Upper lobe of right lung (tissue), 1 donor: ENCODE measurements around the gene APBA2. TPM values are rescaled to one million over a fixed set of nuclear protein-coding genes. Genes with fewer than 3 reads are reported as not detected.

Experiments used
- ATAC-seq: fragments of 200-7000 bp; cut with Tn5 transposase; one replicate; pipeline ENCODE4 v1.9.1; 2020; ENCODE audit warnings: mild to moderate bottlenecking, moderate library complexity
- DNase-seq: peaks from one replicate; pipeline ENCODE4 v3.0.0-alpha.2; 2020
- H3K27ac ChIP-seq: fragments of 200-600 bp; one replicate; pipeline ENCODE4 v1.8.0; 2022
- H3K27me3 ChIP-seq: fragments of 200-600 bp; one replicate; pipeline ENCODE4 v1.8.0; 2022; ENCODE audit warnings: mild to moderate bottlenecking
- H3K36me3 ChIP-seq: fragments of 200-600 bp; one replicate; pipeline ENCODE4 v1.8.0; 2022
- H3K4me1 ChIP-seq: fragments of 200-600 bp; one replicate; pipeline ENCODE4 v1.8.0; 2022
- H3K4me3 ChIP-seq: fragments of 200-600 bp; one replicate; pipeline ENCODE4 v1.8.0; 2022; ENCODE audit warnings: mild to moderate bottlenecking
- H3K9me3 ChIP-seq: fragments of 200-600 bp; one replicate; pipeline ENCODE4 v1.8.0; 2022
- CTCF ChIP-seq: fragments of 200-600 bp; IDR thresholded peaks from one replicate; pipeline ENCODE4 v1.8.0; 2022; ENCODE audit warnings: antibody characterized with exemption
- intact Hi-C: fragments of 100-400 bp; cut with DNase I; formaldehyde crosslinking; loops from one replicate; pipeline ENCODE4 v1.11.0; 2022
- total RNA-seq: library from RNA; stranded (reverse); fragmentation: NEBNext Ultra II Directional; extraction: Animal tissue kit (Norgen Biotek cat#: 25700); gene quantifications from one replicate; pipeline ENCODE4 v1.2.1, GENCODE V29; 2021
- donor health status: DM: no; HTN: yes; CAD: no; lungs with severe emphysema.

Gene APBA2
- total RNA-seq, 1 donor from 2014 or later, result 4.2 TPM

GRCh38 chr15:28977377-28978010 lies 91.7 kb downstream of the APBA2 start:
- Histone ChIP-seq H3K27me3 (no peaks in the 10 kb centered on the region), H3K36me3 (no peaks in the 10 kb centered on the region), H3K27ac (no peak overlapping the region), H3K4me1 (no peaks in the 10 kb centered on the region), H3K9me3 (no peaks in the 10 kb centered on the region), H3K4me3 (no peak overlapping the region)
- intact Hi-C loops, result no loop called here
- DNase-seq (no peak), ATAC-seq (peak; percentile 20)
- TF ChIP-seq CTCF, result no peak

- Histone ChIP-seq H3K27me3 (no peaks in the 10 kb centered on the region), H3K4me1 (no peaks in the 10 kb centered on the region), H3K9me3 (no peaks in the 10 kb centered on the region), H3K4me3 (no peak overlapping the region), H3K36me3 (no peaks in the 10 kb centered on the region), H3K27ac (no peak overlapping the region)
- DNase-seq, result no peak
- ATAC-seq, result no peak
- TF ChIP-seq CTCF, result no peak
- intact Hi-C loops, result no loop called here
These were observed 92.2 kb downstream of the APBA2 start for GRCh38 chr15:28978011-28978378.

GRCh38 chr15:28978661-28979060 lies 92.9 kb downstream of the APBA2 start:
- Histone ChIP-seq H3K9me3 (no peaks in the 10 kb centered on the region), H3K27me3 (no peaks in the 10 kb centered on the region), H3K36me3 (no peaks in the 10 kb centered on the region), H3K4me3 (no peak overlapping the region), H3K27ac (no peak overlapping the region), H3K4me1 (no peaks in the 10 kb centered on the region)
- no peak for TF ChIP-seq CTCF
- no peak for DNase-seq
- intact Hi-C loops, result no loop called here
- ATAC-seq, result no peak

- ATAC-seq, result no peak
These were observed 93.6 kb downstream of the APBA2 start for GRCh38 chr15:28979208-28979841.

GRCh38 chr15:28980709-28981350 lies 95.1 kb downstream of the APBA2 start:
- H3K27ac ChIP-seq, result no peak overlapping the region
- H3K4me3 ChIP-seq, result no peak overlapping the region
- TF ChIP-seq CTCF, result no peak
- peaks cover 2% of the 10 kb centered on the region for H3K4me1 ChIP-seq
- H3K36me3 ChIP-seq, result no peaks in the 10 kb centered on the region
- no peaks in the 10 kb centered on the region for H3K9me3 ChIP-seq
- intact Hi-C loops, result no loop called here
- DNase-seq (no peak), ATAC-seq (no peak)
- H3K27me3 ChIP-seq, result no peaks in the 10 kb centered on the region

More at GRCh38 chr15:28979208-28979841, 93.6 kb downstream of the APBA2 start:
- intact Hi-C loops, result no loop called here
- no peaks in the 10 kb centered on the region for H3K36me3 ChIP-seq
- H3K27ac ChIP-seq, result no peak overlapping the region
- H3K9me3 ChIP-seq, result no peaks in the 10 kb centered on the region
- no peak overlapping the region for H3K4me3 ChIP-seq
- no peaks in the 10 kb centered on the region for H3K4me1 ChIP-seq
- TF ChIP-seq CTCF, result no peak
- H3K27me3 ChIP-seq, result no peaks in the 10 kb centered on the region
- DNase-seq, result no peak
